Measurements from ENCODE around the gene AMBN. TPM values are rescaled to one million over a fixed set of nuclear protein-coding genes. Genes with fewer than 3 reads are reported as not detected.
A peak's percentile ranks its signal among the peaks of the same experiment; 100 is the strongest.

The AMBN gene
- total RNA-seq, 2 donors from 2014 or later, result not detected

- TF ChIP-seq CTCF (IDR thresholded peaks at IDR 0.05), result no peak
- intact Hi-C loops (cut with DNase I), result no loop called here
- H3K9me3 ChIP-seq, result no peaks in the 10 kb centered on the region
These were observed 15.3 kb downstream of the AMBN start for GRCh38 chr4:70607334-70607853.

DNA sequence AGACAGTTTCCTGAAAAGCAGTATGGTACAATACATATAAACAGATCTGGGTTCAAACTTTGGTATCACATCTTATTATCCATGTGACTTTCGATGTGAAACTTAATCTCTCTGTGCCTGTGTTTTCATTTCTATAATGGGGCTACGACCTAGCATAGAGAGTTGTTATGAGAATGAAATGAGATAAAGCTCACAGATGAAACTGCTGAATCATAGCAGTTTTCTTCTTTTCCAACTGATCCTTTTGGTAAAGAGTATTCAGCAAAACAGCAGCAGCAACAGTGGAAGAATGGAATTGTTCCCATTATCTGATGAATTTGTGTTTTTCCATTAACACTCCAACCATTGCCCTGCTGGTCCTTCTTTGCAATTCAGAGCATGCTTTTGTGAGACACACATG lies 16.3 kb downstream of the AMBN start:
- H3K4me3 ChIP-seq, result no peak overlapping the region
- intact Hi-C loops (cut with DNase I), result no loop called here
- no peak for DNase-seq

More at GRCh38 chr4:70607334-70607853, 15.3 kb downstream of the AMBN start:
- Histone ChIP-seq H3K9ac (ENCODE audit: low read depth in 2 of 2, low read length in 2 of 2) (no peak overlapping the region), H3K27me3 (no peaks in the 10 kb centered on the region), H3K4me3 (no peak overlapping the region), H3K36me3 (no peaks in the 10 kb centered on the region), H3K27ac (no peak overlapping the region), H3K4me1 (no peaks in the 10 kb centered on the region)
- DNase-seq, result no peak

GRCh38 chr4:70613306-70614183 lies 21.5 kb downstream of the AMBN start:
- Histone ChIP-seq H3K27me3 (no peaks in the 10 kb centered on the region), H3K4me3 (no peak overlapping the region), H3K9me3 (no peaks in the 10 kb centered on the region), H3K4me1 (no peaks in the 10 kb centered on the region), H3K9ac (ENCODE audit: low read depth in 2 of 2, low read length in 2 of 2) (peak overlapping the region in 1 of 2 donors; percentile 41), H3K27ac (peak overlapping the region; percentile 31), H3K36me3 (no peaks in the 10 kb centered on the region)
- DNase-seq, result no peak
- intact Hi-C loops (cut with DNase I), result no loop called here
- TF ChIP-seq CTCF (IDR thresholded peaks at IDR 0.05), result no peak

More for the DNA sequence above, 16.3 kb downstream of the AMBN start:
- H3K9me3 ChIP-seq, result no peaks in the 10 kb centered on the region
- H3K27ac ChIP-seq, result no peak overlapping the region
- no peak for TF ChIP-seq CTCF (IDR thresholded peaks at IDR 0.05)
- no peak overlapping the region for H3K9ac ChIP-seq (ENCODE audit: low read depth in 2 of 2, low read length in 2 of 2)
- no peaks in the 10 kb centered on the region for H3K27me3 ChIP-seq
- H3K36me3 ChIP-seq, result no peaks in the 10 kb centered on the region
- H3K4me1 ChIP-seq, result no peaks in the 10 kb centered on the region

- H3K9me3 ChIP-seq, result no peaks in the 10 kb centered on the region
- TF ChIP-seq CTCF (IDR thresholded peaks at IDR 0.05), result no peak
- no peaks in the 10 kb centered on the region for H3K27me3 ChIP-seq
- no peaks in the 10 kb centered on the region for H3K4me1 ChIP-seq
- intact Hi-C loops (cut with DNase I), result no loop called here
- no peaks in the 10 kb centered on the region for H3K36me3 ChIP-seq
- H3K9ac ChIP-seq (ENCODE audit: low read depth in 2 of 2, low read length in 2 of 2), result peak overlapping the region in 1 of 2 donors; percentile 35
- H3K4me3 ChIP-seq, result no peak overlapping the region
- no peak for DNase-seq
- peak overlapping the region; percentile 31 for H3K27ac ChIP-seq
These were observed 22.1 kb downstream of the AMBN start for GRCh38 chr4:70614184-70614555.

GRCh38 chr4:70619288-70619687 lies 27.2 kb downstream of the AMBN start:
- no peak for DNase-seq
- Histone ChIP-seq H3K9me3 (no peaks in the 10 kb centered on the region), H3K36me3 (no peaks in the 10 kb centered on the region), H3K4me3 (no peak overlapping the region), H3K9ac (ENCODE audit: low read depth in 2 of 2, low read length in 2 of 2) (no peak overlapping the region), H3K4me1 (no peaks in the 10 kb centered on the region), H3K27me3 (no peaks in the 10 kb centered on the region), H3K27ac (no peak overlapping the region)
- TF ChIP-seq CTCF (IDR thresholded peaks at IDR 0.05), result no peak
- intact Hi-C loops (cut with DNase I), result no loop called here
